OCI-LY7 (cell line): ENCODE data around the gene CYP2C9. TPM values are rescaled to one million over a fixed set of nuclear protein-coding genes. Genes with fewer than 3 reads are reported as not detected.

Source experiments
- BruUV-seq: library from RNA; stranded (reverse); fragments of 400-500 nt; replicated peaks from 2 replicates; lab custom pipeline; 2021; lab: Mats Ljungman, UMichigan
- CTCF ChIA-PET: fragments of 300-600 bp; sonication (Branson Sonifier 250); formaldehyde crosslinking; loops from one replicate; lab custom pipeline; 2022; ENCODE audit warnings: antibody characterized with exemption; ENCODE audit not compliant: unreplicated experiment; lab: Charles Lee
- POLR2A ChIA-PET: fragments of 300-600 bp; sonication (Branson Sonifier 250); formaldehyde crosslinking; loops from one replicate; lab custom pipeline; 2022; ENCODE audit warnings: antibody characterized with exemption; lab: Charles Lee
- DNase-seq: peaks from one replicate; pipeline ENCODE4 v3.0.0-alpha.2; 2015; ENCODE audit warnings: low spot score
- H2AFZ ChIP-seq: fragments of 200-600 bp; sonication (generic), shearing (Covaris generic); 2 replicates; pipeline ENCODE4 v1.6.1; 2014; ENCODE audit warnings: mild to moderate bottlenecking, antibody characterized with exemption, low read length, moderate library complexity
- H3K27ac ChIP-seq: fragments of 200-600 bp; sonication (generic); 2 replicates; pipeline ENCODE4 v1.5.1; 2014; ENCODE audit warnings: mixed run types, low read depth, mild to moderate bottlenecking, moderate library complexity, low read length, inconsistent platforms; ENCODE audit not compliant: poor library complexity, severe bottlenecking
- H3K36me3 ChIP-seq: fragments of 200-600 bp; sonication (generic); 2 replicates; pipeline ENCODE4 v1.6.1; 2014; ENCODE audit warnings: mild to moderate bottlenecking, antibody characterized with exemption, low read length, moderate library complexity, mixed read lengths; ENCODE audit not compliant: insufficient read depth
- H3K4me1 ChIP-seq: fragments of 200-600 bp; sonication (generic); 2 replicates; pipeline ENCODE4 v1.5.1; 2014; ENCODE audit warnings: mild to moderate bottlenecking, low read length; ENCODE audit not compliant: insufficient read depth, poor library complexity, severe bottlenecking
- H3K4me2 ChIP-seq: fragments of 200-600 bp; sonication (generic); 2 replicates; pipeline ENCODE4 v1.6.1; 2014; ENCODE audit warnings: mild to moderate bottlenecking, low read length
- H3K4me3 ChIP-seq: fragments of 200-600 bp; sonication (generic); 2 replicates; pipeline ENCODE4 v1.5.1; 2014; ENCODE audit warnings: mild to moderate bottlenecking, low read depth, low read length; ENCODE audit not compliant: poor library complexity, severe bottlenecking
- H3K79me2 ChIP-seq: fragments of 200-600 bp; sonication (generic); 2 replicates; pipeline ENCODE4 v1.6.1; 2016; ENCODE audit warnings: low read depth, mild to moderate bottlenecking, low read length, moderate library complexity, mixed read lengths; ENCODE audit not compliant: insufficient read depth
- H3K9me2 ChIP-seq: fragments of 200-600 bp; sonication (generic); 2 replicates; pipeline ENCODE4 v1.6.1; 2016; ENCODE audit warnings: mild to moderate bottlenecking, low read length, mixed read lengths; ENCODE audit not compliant: insufficient read depth
- H3K9me3 ChIP-seq: fragments of 200-600 bp; sonication (generic); 2 replicates; pipeline ENCODE4 v1.6.1; 2014; ENCODE audit warnings: mild to moderate bottlenecking, mixed run types, low read length, mixed read lengths
- H4K20me1 ChIP-seq: fragments of 200-600 bp; sonication (generic); 2 replicates; pipeline ENCODE4 v1.6.1; 2014; ENCODE audit warnings: mild to moderate bottlenecking, antibody characterized with exemption, low read length, moderate library complexity, mixed read lengths; ENCODE audit not compliant: insufficient read depth
- EZH2phosphoT487 ChIP-seq: fragments of 200-600 bp; sonication (generic); IDR thresholded peaks from 2 replicates; pipeline ENCODE4 v1.6.1; 2018; ENCODE audit warnings: low read depth, borderline replicate concordance, mild to moderate bottlenecking, mixed run types, antibody characterized with exemption, low read length, moderate library complexity, mixed read lengths
- intact Hi-C: fragments of 100-400 bp; cut with micrococcal nuclease; formaldehyde crosslinking; loops from one replicate; pipeline ENCODE4 v1.10.0; 2022; ENCODE audit not compliant: unreplicated experiment
- total RNA-seq, 2 experiments: library from RNA; depleted of rRNA in 1 of 2; stranded (reverse); fragments of >200 nt in 1 of 2; shearing (Covaris generic) in 1 of 2; gene quantifications; 2 replicates each; pipeline ENCODE4 v1.2.3, GENCODE V29; 2014 to 2022
- TF ChIP-seq, protein P1 (sequence below): fragments of 200-600 bp; sonication (generic); conservative IDR thresholded peaks from 2 replicates; pipeline ENCODE4 v1.5.1; 2014; ENCODE audit warnings: mild to moderate bottlenecking, antibody characterized with exemption, low read length, moderate library complexity, mixed read lengths

The CYP2C9 gene
- total RNA-seq, 2 experiments from 2014 or later: not detected

DNA sequence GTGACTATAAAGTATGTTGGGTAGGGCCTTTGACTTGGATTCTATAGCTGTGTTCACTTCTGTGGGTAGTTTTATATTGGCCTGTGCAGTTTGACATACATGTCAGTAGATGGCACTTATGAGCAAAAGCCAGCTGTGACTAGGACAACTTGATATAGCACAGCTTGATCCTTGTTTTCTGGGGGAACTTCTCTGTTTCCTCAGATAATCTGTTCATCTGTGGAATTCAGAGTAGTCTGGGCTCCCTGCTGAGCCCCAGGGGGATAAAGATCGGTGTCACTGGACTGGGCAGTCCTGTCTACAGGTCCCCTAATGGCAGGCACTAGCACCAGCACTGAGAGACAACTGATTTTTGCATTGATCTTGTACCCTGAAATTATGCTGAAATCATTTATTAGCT is 25.4 kb downstream of the CYP2C9 start:
- DNase-seq: peak; percentile 25
- ChIA-PET POLR2A (no interaction called here), CTCF (no interaction called here)
- TF ChIP-seq EZH2phosphoT487: no peak
- TF ChIP-seq, protein P1, sequence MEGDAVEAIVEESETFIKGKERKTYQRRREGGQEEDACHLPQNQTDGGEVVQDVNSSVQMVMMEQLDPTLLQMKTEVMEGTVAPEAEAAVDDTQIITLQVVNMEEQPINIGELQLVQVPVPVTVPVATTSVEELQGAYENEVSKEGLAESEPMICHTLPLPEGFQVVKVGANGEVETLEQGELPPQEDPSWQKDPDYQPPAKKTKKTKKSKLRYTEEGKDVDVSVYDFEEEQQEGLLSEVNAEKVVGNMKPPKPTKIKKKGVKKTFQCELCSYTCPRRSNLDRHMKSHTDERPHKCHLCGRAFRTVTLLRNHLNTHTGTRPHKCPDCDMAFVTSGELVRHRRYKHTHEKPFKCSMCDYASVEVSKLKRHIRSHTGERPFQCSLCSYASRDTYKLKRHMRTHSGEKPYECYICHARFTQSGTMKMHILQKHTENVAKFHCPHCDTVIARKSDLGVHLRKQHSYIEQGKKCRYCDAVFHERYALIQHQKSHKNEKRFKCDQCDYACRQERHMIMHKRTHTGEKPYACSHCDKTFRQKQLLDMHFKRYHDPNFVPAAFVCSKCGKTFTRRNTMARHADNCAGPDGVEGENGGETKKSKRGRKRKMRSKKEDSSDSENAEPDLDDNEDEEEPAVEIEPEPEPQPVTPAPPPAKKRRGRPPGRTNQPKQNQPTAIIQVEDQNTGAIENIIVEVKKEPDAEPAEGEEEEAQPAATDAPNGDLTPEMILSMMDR: peak; percentile 80
- intact Hi-C loops: no loop called here
- no peaks in the 10 kb centered on the region for H3K9me3 ChIP-seq
- H3K4me3 ChIP-seq: no peak overlapping the region
- H2AFZ ChIP-seq: no peak overlapping the region
- no peaks in the 10 kb centered on the region for H4K20me1 ChIP-seq
- H3K79me2 ChIP-seq: no peaks in the 10 kb centered on the region
- no peak overlapping the region for H3K27ac ChIP-seq
- no peaks in the 10 kb centered on the region for H3K36me3 ChIP-seq
- H3K9me2 ChIP-seq: no peaks in the 10 kb centered on the region
- H3K4me1 ChIP-seq: no peaks in the 10 kb centered on the region
- H3K4me2 ChIP-seq: no peak overlapping the region
- BruUV-seq: no TSS peak

DNA sequence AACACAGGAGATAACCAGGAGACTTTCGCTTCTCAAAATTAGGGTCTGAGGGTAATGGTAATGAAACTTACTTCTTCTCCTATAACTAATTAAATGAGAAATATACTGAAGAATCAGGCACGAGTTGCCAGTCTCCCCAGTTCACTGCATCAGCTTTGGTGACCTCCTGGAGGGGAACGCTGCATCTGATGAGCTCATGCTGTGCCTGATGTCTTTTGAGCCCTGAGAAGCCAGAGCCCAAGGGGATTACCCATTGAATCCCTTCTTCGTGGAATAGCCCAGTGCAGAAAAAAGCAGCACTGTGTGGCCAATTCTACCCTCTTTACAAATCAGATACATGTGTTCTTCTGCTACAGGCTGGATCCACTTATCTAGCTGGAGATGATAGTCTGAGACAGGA is 45.1 kb downstream of the CYP2C9 start:
- Histone ChIP-seq H3K27ac (no peak overlapping the region), H3K4me1 (no peaks in the 10 kb centered on the region), H3K4me2 (no peak overlapping the region), H3K9me2 (no peaks in the 10 kb centered on the region), H3K36me3 (no peaks in the 10 kb centered on the region), H3K9me3 (no peaks in the 10 kb centered on the region), H2AFZ (no peak overlapping the region), H4K20me1 (no peaks in the 10 kb centered on the region), H3K4me3 (no peak overlapping the region), H3K79me2 (no peaks in the 10 kb centered on the region)
- intact Hi-C loops: no loop called here
- TF ChIP-seq EZH2phosphoT487: no peak
- TF ChIP-seq, protein P1: no peak
- ChIA-PET CTCF (no interaction called here), POLR2A (interaction anchor here (1.0 kb wide), 1 partner anchor 40 kb away, joined by 3 read pairs; no protein-coding TSS in a partner anchor)
- BruUV-seq: no TSS peak
- no peak for DNase-seq

DNA sequence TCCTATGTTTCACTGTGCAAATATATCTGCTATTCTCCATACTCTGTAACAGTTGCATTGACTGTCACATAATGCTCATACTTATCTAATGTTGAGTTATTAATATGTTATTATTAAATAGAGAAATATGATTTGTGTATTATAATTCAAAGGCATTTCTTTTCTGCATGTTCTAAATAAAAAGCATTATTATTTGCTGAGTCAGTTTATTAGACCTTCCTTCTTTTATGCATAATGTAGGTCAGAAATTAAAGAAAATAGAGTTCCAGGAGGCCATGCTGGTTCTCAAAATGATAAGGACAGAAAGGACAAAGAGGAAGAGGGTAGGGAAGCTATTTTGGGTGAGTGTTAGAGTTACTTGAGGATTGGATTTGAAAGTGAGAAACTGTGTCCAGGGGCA is 50.7 kb downstream of the CYP2C9 start:
- no peak for TF ChIP-seq EZH2phosphoT487
- TF ChIP-seq, protein P1: no peak
- Histone ChIP-seq H3K4me2 (no peak overlapping the region), H3K9me2 (no peaks in the 10 kb centered on the region), H3K79me2 (no peaks in the 10 kb centered on the region), H3K9me3 (peaks cover 3% of the 10 kb centered on the region; the same call in 1 of the 2 replicates), H4K20me1 (no peaks in the 10 kb centered on the region), H3K4me1 (no peaks in the 10 kb centered on the region), H2AFZ (no peak overlapping the region), H3K4me3 (no peak overlapping the region), H3K27ac (no peak overlapping the region), H3K36me3 (no peaks in the 10 kb centered on the region)
- ChIA-PET POLR2A (no interaction called here), CTCF (no interaction called here)
- intact Hi-C loops: no loop called here
- DNase-seq: no peak
- no TSS peak for BruUV-seq
